IMR-90 (cell line): ENCODE results near the gene LRPAP1.

ENCODE experiments used
- BHLHE40 ChIP-seq: fragments of 150-350 bp; IDR thresholded peaks from 2 replicates; pipeline ENCODE4 v1.6.1; 2016; ENCODE audit warnings: mild to moderate bottlenecking, low read depth, low read length
- CEBPB ChIP-seq: IDR thresholded peaks from 2 replicates; pipeline ENCODE4 v1.6.1; 2012; ENCODE audit warnings: low read depth, low read length, improper control_type of control experiment
- CTCF ChIP-seq: conservative IDR thresholded peaks from 2 replicates; pipeline ENCODE4 v1.5.1; 2012; ENCODE audit warnings: mild to moderate bottlenecking, low read depth, low read length, improper control_type of control experiment
- MXI1 ChIP-seq: IDR thresholded peaks from 2 replicates; pipeline ENCODE4 v1.6.1; 2012; ENCODE audit warnings: low read depth, mild to moderate bottlenecking, low read length, moderate library complexity, borderline replicate concordance
- POLR2A ChIP-seq: IDR thresholded peaks from 2 replicates; pipeline ENCODE4 v1.6.1; 2012; ENCODE audit warnings: mild to moderate bottlenecking, low read depth, low read length
- RCOR1 ChIP-seq: IDR thresholded peaks from 2 replicates; pipeline ENCODE4 v1.6.1; 2012; ENCODE audit warnings: mild to moderate bottlenecking, low read length, improper control_type of control experiment; ENCODE audit not compliant: insufficient replicate concordance
- SMC3 ChIP-seq: fragments of 150-350 bp; IDR thresholded peaks from 2 replicates; pipeline ENCODE4 v1.6.1; 2016; ENCODE audit warnings: low read depth, mild to moderate bottlenecking, antibody characterized with exemption, low read length, moderate library complexity
- TF ChIP-seq, protein P1 (sequence below): fragments of 150-350 bp; IDR thresholded peaks from 2 replicates; pipeline ENCODE4 v1.6.1; 2017; ENCODE audit warnings: mild to moderate bottlenecking, antibody characterized with exemption, low read length, low read depth

DNA sequence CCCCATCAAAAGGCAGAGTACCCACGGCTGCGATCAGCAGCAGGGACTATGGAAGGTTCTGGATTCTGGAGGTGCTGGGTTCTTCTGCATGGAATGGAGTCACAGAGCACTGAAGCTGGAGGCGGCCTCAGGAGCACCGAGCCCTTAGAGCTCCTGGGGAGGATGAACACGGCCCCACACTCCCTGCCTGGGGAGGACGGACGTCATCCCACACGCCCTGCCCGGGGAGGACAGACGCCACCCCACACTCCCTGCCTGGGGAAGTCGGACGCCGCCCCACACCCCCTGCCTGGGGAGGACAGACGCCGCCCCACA lies 9.9 kb downstream of the LRPAP1 start:
- TF ChIP-seq POLR2A (no peak), CTCF (no peak), RCOR1 (no peak), MXI1 (no peak), BHLHE40 (no peak), CEBPB (no peak), SMC3 (no peak)
- TF ChIP-seq, protein P1, sequence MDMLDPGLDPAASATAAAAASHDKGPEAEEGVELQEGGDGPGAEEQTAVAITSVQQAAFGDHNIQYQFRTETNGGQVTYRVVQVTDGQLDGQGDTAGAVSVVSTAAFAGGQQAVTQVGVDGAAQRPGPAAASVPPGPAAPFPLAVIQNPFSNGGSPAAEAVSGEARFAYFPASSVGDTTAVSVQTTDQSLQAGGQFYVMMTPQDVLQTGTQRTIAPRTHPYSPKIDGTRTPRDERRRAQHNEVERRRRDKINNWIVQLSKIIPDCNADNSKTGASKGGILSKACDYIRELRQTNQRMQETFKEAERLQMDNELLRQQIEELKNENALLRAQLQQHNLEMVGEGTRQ: no peak
